ENCODE data around the gene KRT14. TPM values are rescaled to one million over a fixed set of nuclear protein-coding genes. Genes with fewer than 3 reads are reported as not detected.

Gene KRT14
- total and polyA plus RNA-seq, 12 donors, result 0.30 TPM; not detected in 11

- intact Hi-C loops (cut with DNase I), result no loop called here
- no peak for TF ChIP-seq CTCF (IDR thresholded peaks at IDR 0.05)
- no peaks in the 10 kb centered on the region for H3K4me1 ChIP-seq
- DNase-seq (no peak), ATAC-seq (no peak)
- peaks cover 0 to 73% (median 55%) of the 10 kb centered on the region in 7 donors for H3K27me3 ChIP-seq
- H3K4me3 ChIP-seq, result no peak overlapping the region
- H3K9me3 ChIP-seq, result peaks cover 0 to 10% (median 0%) of the 10 kb centered on the region in 11 donors
- H3K27ac ChIP-seq, result no peak overlapping the region
- H3K36me3 ChIP-seq, result no peaks in the 10 kb centered on the region
- 17 to 18% methylated on average over 3 of the region's 3 CpGs for WGBS, 2 donors
These were observed 23.0 kb downstream of the KRT14 start for GRCh38 chr17:41563607-41564170.

GRCh38 chr17:41561554-41561953, 25.1 kb downstream of the KRT14 start:
- ATAC-seq, result no peak
- TF ChIP-seq CTCF (IDR thresholded peaks at IDR 0.05), result no peak
- no peaks in the 10 kb centered on the region for H3K4me1 ChIP-seq
- 79 to 82% methylated on average over 6 of the region's 6 CpGs for WGBS, 2 donors
- DNase-seq, result no peak
- H3K27me3 ChIP-seq, result peaks cover 6 to 85% (median 67%) of the 10 kb centered on the region in 7 donors
- no peak overlapping the region for H3K27ac ChIP-seq
- H3K4me3 ChIP-seq, result no peak overlapping the region
- no peaks in the 10 kb centered on the region for H3K36me3 ChIP-seq
- intact Hi-C loops (cut with DNase I), result no loop called here
- no peaks in the 10 kb centered on the region for H3K9me3 ChIP-seq

- Histone ChIP-seq H3K36me3 (no peaks in the 10 kb centered on the region), H3K27me3 (peaks cover 6 to 80% (median 64%) of the 10 kb centered on the region in 7 donors), H3K9me3 (no peaks in the 10 kb centered on the region), H3K4me3 (no peak overlapping the region), H3K27ac (no peak overlapping the region), H3K4me1 (no peaks in the 10 kb centered on the region)
- no peak for ATAC-seq
- 82 to 86% methylated on average over 2 of the region's 2 CpGs for WGBS, 2 donors
- DNase-seq, result no peak
- intact Hi-C loops (cut with DNase I), result no loop called here
- no peak for TF ChIP-seq CTCF (IDR thresholded peaks at IDR 0.05)
These were observed 27.1 kb downstream of the KRT14 start for GRCh38 chr17:41559548-41559947.

- Histone ChIP-seq H3K27ac (no peak overlapping the region), H3K9me3 (no peaks in the 10 kb centered on the region), H3K36me3 (no peaks in the 10 kb centered on the region), H3K4me3 (no peak overlapping the region), H3K27me3 (peaks cover 6 to 72% (median 53%) of the 10 kb centered on the region in 7 donors), H3K4me1 (no peaks in the 10 kb centered on the region)
- WGBS, 2 donors, result 74 to 78% methylated on average over 9 of the region's 9 CpGs
- TF ChIP-seq CTCF (IDR thresholded peaks at IDR 0.05), result no peak
- intact Hi-C loops (cut with DNase I), result no loop called here
- no peak for ATAC-seq
- DNase-seq, result no peak
These were observed 29.8 kb downstream of the KRT14 start for GRCh38 chr17:41556931-41557330.
